HPDE6-E6E7 (cell line): ENCODE data around the gene CBX3.
"Not testable (repeated sequence)": the region's sequence is repeated elsewhere in the genome, so short reads cannot be mapped to it uniquely, and the experiment has no call there.

Experiments used
- DNase-seq: peaks from one replicate; pipeline ENCODE4 v3.0.0; 2011; ENCODE audit warnings: missing footprints; ENCODE audit errors: extremely low spot score

The CBX3 gene

DNA sequence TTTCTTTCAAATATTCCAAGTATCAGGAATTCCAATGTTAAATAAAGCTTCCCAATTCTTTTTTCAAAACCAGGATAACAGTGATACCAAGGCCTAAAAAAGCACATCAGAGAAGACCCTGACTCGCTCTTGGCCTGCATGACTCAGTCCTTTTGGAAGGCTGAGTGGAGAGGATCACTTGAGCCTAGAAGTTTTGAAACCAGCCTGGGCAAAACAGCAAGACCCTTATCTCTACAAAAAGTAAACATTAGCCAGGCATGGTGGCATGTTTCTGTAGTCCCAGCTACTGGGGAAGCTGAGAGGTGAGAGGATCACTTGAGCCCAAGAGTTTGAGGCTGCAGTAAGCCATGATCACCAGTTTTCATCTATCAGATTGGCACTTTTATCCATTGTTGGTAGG, 30.9 kb upstream of the CBX3 start:
- no peak for DNase-seq

DNA sequence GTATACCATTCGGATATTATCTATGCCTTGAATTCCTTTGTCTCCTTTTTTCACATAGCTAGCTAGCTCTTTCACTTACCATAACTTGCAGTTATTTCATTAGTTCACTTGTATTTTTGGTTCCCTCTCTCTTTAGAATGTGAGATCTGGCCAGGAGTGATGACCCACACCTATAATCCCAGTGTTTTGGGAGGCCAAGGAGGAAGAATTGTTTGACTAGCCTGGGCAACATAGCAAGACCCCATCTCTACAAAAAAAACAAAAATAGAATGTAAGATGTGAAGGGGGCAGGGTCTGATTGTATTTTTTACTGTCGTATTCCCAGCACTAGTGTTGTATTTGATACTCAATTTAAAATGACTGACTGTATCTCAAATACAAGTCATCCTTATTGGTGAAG, 29.9 kb upstream of the CBX3 start:
- no peak for DNase-seq

DNA sequence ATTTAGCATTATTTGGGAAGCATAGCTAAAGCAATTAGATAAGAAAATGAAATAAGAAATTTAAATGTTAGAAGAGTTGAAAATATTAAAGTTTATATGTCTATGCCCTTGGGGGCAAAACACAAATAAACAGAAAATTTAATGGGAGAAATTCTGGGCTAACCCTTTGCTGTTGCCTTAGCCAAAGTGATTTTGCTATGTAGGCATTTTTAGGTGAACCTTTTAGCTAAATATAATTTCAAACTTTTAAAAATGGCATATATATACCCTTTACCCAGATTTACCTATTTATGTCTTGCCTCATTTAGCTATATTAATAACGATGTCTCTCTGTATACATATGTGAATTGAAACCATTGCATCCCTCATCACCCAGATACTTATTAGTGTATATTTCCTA, 29.5 kb upstream of the CBX3 start:
- no peak for DNase-seq

DNA sequence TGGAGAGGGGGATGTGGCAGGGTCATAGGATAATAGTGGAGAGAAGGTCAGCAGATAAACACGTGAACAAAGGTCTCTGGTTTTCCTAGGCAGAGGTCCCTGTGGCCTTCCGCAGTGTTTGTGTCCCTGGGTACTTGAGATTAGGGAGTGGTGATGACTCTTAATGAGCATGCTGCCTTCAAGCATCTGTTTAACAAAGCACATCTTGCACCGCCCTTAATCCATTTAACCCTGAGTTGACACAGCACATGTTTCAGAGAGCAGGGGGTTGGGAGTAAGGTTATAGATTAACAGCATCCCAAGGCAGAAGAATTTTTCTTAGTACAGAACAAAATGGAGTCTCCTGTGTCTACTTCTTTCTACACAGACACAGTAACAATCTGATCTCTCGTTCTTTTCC, 25.6 kb upstream of the CBX3 start:
- DNase-seq, result not testable (repeated sequence)

DNA sequence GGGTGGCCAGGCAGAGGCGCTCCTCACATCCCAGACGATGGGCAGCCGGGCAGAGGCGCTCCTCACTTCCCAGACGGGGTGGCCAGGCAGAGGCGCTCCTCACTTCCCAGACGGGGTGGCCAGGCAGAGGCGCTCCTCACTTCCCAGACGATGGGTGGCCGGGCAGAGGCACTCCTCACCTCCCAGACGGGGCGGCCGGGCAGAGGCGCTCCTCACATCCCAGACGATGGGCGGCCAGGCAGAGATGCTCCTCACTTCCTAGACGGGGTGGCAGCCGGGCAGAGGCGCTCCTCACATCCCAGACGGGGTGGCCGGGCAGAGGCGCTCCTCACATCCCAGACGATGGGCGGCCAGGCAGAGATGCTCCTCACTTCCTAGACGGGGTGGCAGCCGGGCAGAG, 24.8 kb upstream of the CBX3 start:
- not testable (repeated sequence) for DNase-seq

DNA sequence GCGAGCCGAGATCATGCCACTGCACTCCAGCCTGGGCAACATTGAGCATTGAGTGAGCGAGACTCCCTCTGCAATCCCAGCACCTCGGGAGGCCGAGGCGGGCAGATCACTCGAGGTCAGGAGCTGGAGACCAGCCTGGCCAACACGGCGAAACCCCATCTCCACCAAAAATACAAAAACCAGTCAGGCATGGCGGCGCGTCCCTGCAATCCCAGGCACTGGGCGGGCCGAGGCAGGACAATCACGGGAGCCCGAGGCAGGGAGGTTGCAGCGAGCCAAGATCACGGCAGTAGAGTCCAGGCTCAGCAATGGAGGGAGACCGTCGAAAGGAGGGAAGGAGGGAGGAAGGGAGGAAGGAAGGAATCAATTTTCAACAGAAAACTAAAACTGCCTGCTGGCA, 24.3 kb upstream of the CBX3 start:
- not testable (repeated sequence) for DNase-seq

DNA sequence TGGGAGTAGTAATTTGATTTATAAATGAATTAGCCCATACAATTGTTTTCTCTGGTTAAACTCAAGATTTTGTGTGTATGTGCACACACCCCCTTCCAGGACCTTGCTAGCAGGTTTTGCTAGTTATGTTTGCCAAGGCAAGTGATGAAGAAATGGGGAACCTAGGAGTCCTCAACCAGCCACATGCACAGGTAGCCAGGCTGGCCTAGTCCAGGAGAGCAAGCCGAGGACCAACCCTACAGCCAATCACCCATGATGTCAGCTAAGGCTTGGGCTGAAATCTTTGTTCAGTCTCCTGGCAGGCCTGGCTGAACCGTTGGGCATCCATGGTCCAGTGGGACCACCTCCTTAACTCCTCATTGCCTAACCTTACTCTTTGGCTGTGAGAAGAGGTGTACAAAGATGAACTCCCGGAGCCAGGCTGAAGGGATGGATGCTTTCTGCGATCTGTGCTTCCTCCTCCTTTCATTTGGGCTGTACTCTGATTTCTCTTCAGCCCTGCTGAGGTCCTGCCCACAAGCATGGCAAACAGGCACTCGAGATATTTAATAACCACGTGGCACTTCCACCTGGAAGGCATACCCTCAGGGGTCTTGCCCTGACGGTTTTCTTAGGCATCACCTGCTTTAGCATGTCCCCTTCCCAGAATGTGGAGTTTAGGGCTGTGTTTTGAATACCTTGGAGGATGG, 23.1 kb upstream of the CBX3 start:
- DNase-seq, result no peak

DNA sequence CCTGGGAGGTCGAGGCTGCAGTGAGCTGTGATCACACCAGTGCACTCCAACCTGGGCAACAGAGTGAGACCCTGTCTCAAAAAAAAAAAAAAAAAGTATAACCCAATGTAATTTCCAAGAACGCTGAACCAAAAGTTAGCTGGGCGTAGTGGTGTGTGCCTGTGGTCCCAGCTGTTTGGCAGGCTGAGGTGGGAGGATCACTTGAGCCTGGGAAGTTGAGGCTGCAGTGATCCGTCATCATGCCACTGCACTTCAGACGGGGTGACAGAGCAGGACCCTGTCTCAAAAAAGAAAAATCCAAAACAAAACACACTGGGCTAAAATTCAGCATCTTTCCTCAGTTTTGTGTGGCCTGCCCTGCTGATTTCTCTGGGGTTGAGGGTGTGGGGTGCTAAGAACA, 22.1 kb upstream of the CBX3 start:
- no peak for DNase-seq

DNA sequence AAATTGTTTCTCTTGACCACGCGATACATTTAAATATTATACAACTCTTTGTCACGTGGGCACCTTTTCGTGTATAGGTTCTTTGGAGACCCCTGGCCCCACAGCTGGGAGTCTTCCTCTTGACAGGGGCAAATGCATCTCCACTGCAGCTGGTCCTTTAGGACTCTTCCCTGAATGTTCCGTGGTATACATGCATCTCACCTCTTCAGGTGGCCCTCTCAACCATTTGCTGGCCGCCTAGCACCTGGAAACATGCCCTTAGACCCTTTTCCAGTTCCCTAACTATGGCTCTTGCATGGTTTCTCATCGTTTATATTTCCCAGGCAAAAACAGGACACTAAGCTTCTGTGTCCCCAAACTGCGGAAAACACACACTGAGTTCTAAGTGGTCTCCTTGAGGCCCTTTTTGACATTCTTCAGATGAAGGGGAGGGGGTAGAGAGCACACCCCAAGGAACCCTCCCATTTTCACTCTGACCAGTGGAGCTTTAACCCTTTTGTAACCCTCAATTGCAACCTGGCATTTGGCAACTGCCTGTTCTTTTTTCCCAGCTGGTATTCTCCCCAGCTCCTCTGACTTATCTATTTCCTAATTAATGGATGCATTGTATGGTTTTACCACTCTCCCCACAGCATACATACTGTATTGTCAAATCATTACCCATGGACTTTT, 21.6 kb upstream of the CBX3 start:
- DNase-seq, result no peak

DNA sequence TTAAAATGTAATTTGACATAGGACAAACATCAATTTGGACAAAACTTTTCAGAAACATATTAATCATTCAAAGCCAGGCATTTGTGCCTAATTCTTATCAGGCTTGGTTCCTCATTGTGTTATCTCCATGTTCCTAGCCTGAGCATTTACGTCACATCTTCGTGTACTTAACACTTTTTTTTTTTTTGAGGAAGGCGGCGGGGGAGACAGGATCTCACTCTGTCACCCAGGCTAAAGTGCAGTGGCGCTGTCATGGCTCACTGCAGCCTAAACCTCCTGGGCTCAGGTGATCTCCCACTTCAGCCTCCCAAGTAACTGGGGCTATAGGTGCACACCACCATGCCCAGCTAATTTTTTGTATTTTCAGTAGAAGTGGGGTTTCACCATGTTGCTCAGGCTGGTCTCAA, 20.8 kb upstream of the CBX3 start:
- DNase-seq, result no peak

DNA sequence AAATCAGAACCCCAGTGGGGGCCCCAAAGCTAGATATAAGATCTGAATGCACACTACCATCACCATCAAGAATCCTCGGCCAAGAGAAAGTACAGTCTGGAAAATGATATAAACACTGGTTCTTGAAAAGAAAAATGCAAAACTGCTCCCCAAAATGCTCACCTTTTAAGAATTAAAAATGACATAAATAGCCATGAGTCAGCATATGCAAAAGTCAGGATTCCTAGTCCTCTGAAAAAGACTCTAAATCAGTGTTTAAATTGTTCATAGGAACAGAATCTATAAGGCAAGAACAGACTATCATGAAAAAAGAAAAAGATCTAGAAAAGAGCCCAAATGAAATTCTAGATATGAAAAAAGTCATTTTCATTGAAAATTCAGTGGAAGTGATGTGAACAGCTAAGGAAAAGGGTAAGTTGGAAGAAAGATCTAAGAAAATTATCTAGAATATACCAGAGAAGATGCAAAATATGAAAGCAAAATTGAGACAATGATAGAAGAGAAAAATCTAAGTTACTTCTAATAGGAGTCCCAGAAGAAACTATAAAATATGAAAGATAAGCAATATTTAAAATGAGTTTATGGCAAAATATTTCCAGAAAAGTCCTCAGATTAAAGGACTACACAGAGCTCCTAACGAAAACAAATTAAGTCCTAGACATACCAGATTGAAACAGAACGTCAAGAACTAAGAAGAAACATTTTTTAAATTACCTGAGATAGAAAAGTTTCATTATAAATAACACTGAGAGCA, 19.9 kb upstream of the CBX3 start:
- no peak for DNase-seq

DNA sequence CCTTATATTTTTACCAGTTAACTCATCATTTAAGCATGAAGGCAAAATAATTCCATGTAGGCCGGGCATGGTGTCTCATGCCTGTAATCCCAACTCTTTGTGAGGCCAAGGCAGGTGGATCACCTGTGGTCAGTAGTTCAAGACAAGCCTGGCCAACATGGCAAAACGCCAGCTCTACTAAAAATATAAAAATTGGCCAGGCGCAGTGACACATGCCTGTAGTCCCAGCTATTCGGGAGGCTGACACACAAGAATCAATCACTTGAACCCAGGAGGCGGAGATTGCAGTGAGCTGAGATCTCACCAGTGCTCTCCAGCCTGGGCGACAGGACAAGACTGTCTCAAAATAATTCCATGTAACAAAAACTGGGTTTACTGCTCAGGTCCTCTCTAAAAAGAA, 19.3 kb upstream of the CBX3 start:
- no peak for DNase-seq

DNA sequence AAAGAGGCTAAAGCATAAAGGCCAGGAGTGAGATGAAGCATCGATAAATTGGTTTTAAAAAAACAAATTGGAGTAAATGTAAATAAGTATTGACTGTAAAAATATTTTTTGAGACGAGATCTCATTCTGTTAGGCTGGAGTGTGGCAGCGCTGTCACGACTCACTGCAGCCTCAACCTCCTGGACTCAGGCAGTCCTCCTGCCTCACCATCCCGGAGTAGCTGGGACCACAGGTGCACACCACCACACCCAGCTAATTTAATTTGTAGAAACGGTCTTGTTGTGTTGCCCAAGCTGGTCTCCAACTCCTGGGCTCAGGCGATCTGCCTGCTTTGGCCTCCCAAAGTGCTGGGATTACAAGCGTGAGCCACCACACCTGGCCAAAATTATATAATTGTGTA, 18.8 kb upstream of the CBX3 start:
- DNase-seq, result no peak

DNA sequence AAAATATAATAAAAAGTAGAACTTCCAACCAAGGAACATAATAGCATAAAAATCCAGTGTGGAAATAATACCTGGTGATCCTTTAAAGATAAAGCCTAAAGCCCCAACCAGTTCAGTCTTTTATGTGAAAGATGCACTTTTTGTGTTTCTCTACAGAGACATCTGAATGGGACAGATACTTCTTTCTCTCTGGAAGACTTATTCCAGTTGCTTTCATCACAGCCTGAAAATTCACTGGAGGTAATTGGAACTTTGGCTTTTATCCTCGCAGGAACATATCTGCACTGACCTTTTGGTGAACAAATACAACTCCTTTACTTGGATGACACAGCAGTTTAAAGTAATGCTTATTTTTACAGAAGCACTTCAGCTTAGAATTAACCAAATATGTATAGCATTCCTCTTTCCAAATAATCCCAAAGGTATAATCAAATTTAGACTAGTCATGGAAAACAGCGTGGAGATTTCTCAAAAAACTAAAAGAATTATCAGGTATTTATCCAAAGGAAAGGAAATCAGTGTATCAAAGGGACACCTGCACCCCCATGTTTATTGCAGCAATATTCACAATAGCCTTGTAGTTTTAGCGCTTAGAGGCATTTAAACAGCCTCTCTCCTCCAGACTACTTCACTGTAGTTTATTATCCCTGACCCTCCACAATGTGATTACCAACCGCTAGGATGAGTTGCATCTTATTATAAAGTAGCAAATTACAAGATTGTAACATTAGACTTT, 17.8 kb upstream of the CBX3 start:
- no peak for DNase-seq

DNA sequence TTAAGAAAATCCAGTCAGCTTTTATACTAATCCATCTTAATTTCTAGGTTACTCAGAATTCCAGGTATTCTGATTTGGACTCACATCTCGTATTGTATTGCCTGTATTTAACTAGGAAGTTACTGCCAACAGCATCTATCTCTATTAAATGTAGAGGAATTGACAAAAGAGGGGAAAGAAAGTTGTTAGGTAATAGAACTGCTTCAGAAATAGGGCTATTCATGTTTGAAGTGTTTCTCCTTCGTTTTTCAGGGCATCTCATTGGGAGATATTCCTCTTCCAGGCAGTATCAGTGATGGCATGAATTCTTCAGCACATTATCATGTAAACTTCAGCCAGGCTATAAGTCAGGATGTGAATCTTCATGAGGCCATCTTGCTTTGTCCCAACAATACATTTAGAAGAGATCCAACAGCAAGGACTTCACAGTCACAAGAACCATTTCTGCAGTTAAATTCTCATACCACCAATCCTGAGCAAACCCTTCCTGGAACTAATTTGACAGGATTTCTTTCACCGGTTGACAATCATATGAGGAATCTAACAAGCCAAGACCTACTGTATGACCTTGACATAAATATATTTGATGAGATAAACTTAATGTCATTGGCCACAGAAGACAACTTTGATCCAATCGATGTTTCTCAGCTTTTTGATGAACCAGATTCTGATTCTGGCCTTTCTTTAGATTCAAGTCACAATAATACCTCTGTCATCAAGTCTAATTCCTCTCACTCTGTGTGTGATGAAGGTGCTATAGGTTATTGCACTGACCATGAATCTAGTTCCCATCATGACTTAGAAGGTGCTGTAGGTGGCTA, 17.1 kb upstream of the CBX3 start:
- DNase-seq, result not testable (repeated sequence)

DNA sequence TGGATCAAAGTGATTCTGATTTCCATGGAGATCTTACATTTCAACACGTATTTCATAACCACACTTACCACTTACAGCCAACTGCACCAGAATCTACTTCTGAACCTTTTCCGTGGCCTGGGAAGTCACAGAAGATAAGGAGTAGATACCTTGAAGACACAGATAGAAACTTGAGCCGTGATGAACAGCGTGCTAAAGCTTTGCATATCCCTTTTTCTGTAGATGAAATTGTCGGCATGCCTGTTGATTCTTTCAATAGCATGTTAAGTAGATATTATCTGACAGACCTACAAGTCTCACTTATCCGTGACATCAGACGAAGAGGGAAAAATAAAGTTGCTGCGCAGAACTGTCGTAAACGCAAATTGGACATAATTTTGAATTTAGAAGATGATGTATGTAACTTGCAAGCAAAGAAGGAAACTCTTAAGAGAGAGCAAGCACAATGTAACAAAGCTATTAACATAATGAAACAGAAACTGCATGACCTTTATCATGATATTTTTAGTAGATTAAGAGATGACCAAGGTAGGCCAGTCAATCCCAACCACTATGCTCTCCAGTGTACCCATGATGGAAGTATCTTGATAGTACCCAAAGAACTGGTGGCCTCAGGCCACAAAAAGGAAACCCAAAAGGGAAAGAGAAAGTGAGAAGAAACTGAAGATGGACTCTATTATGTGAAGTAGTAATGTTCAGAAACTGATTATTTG, 16.3 kb upstream of the CBX3 start:
- DNase-seq, result no peak

DNA sequence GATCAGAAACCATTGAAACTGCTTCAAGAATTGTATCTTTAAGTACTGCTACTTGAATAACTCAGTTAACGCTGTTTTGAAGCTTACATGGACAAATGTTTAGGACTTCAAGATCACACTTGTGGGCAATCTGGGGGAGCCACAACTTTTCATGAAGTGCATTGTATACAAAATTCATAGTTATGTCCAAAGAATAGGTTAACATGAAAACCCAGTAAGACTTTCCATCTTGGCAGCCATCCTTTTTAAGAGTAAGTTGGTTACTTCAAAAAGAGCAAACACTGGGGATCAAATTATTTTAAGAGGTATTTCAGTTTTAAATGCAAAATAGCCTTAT, 15.7 kb upstream of the CBX3 start:
- DNase-seq, result no peak

DNA sequence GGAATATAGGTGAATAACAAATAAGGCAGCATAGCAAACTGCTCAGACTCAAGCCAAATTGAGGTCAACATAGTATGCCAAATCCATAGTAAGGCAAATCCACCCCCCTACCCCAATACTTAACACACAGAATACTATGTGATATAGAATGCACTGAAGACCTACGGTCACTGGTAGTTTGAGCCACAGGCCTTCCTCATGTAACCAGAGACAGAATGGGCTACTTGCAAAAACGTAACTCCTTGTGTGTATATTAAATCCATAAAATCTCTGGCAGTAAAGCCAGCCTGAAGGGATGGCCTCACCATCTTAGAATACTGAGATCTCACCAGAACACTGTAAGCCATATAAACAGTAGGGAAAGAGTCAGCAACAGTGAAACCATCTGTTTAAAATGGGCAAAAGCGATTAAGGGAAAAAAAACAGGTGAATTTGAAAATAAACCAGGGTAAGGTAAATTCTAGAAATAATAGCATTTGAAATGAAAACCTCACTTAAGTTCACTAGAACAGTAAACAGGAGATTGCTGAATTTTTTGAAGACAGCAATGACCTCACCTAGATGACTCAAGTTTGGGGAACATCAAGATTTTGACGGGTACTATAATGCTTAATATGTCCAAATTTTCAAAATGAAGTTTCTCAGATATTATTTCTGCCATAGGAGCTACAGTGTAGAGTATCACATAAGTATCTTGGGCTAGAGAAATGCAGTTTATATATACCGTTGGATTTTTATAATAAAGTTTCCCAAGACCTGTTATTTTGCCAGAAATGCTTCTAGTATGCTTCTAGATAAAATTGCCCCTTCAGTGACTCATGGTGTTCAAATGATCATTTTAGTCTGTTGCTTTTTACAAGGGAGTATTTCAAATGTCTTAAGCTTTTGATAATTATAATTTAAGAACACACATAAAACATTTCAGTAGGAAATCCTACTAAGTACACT, 14.9 kb upstream of the CBX3 start:
- no peak for DNase-seq

DNA sequence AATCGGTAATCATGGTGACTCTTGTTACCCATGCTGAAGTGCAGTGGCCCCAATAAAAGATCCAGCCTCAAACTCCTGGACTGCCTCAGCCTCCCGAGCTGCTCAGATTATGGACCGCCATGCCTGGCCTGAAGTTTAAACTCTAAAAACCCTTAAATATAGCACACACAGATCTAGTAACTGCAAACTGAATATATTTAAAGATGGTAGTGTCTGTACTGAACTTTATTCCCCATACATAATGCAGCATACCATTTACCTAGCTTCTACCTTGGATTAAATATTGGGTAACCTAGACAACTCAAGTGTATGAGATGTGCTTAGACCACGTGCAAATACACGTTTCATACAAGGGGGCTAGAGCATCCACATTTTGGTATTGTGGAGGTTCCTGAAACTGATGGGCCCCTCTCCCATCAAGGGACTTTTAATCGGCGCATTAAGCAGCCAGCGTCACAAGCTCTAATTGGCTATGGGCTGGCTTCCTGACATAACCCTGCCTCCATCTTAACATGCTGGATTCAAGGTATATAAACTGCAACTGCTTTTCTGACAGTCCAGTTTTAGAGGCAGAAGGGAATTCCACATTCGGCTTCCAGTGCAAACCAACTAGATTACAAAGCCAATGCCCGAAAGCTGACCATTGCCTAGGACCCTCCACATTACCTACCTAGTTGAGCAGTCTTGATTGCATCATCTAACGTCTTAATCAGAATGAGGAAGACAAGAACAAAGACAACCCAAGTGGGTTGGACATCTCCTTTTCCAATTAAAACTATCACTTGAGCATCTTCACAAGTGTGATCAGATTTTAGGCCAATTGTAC, 14.0 kb upstream of the CBX3 start:
- DNase-seq, result no peak
